ENCODE results near the gene NACC2.

Gene NACC2

DNA sequence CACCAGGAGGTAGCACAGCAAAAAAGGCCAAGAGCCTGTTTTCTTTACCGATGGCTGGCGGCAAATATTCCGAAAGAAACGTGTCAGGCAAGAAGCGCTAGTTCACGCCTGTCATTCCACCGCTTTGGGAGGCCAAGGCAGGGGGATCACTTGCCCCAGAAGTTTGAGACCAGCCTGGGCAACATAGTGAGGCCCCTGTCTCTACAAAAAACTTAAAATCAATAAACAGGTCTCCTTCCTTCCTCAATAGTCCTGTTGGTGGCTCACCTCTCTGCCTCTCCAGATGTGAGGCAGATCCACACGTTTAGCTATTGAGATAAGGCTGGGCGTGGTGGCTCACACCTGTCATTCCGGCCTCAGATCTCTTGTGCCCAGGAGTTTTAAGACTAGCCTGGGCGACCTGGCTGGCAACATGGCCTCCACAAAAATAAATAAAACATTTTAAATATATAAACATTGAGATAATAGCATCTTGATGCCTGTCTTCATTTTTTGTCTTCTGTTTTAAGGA, 24.8 kb upstream of the NACC2 start:
- TF ChIP-seq, protein P1, sequence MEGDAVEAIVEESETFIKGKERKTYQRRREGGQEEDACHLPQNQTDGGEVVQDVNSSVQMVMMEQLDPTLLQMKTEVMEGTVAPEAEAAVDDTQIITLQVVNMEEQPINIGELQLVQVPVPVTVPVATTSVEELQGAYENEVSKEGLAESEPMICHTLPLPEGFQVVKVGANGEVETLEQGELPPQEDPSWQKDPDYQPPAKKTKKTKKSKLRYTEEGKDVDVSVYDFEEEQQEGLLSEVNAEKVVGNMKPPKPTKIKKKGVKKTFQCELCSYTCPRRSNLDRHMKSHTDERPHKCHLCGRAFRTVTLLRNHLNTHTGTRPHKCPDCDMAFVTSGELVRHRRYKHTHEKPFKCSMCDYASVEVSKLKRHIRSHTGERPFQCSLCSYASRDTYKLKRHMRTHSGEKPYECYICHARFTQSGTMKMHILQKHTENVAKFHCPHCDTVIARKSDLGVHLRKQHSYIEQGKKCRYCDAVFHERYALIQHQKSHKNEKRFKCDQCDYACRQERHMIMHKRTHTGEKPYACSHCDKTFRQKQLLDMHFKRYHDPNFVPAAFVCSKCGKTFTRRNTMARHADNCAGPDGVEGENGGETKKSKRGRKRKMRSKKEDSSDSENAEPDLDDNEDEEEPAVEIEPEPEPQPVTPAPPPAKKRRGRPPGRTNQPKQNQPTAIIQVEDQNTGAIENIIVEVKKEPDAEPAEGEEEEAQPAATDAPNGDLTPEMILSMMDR (conservative IDR thresholded peaks at IDR 0.05; ENCODE audit: control insufficient read depth, insufficient read depth, low read depth, low read length), result no peak
- DNase-seq (ENCODE audit: low read depth), result no peak
- H3K4me3 ChIP-seq (ENCODE audit: control insufficient read depth, low read depth, low read length), result peak overlapping the region; percentile 57

DNA sequence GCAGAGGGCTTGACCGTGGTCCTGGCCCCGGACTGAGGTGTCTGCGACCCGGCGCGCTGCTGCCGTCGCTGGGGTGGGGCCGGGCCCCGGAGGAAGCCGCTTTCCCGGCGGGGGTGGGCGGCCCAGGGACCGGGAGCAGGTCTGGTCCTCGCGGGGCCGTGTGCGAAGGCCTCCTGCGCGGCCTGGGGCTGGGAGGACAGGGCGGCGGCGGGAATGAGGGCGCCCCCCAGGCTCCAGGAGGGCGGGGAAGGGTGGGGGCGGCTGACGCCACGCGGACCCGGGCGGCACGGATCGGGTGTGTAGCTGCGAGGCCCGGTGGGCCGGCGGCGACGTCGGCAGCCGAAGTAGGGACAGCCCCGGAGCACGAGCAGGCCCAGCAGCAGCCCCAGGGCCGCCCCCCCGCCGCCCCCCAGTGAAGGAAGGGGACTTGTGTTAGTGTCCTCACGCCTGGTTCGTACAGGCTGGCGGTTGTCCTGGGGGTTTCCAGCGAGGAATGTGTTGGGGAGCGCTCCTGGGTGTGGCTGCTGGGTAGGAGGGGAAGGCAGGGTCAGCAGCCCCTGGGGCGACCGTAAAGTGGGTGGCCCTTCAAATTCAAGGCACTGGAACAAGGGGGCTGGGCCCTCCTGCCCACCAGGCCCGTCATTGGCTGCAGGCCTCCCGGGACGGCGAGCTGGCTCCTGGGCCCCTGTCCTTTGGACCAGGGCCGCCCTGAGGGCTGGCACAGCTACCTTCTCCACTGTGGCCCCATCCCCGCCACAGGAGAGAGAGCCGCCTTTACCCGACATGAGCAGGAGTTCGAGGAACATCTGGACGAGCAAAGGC, 24.2 kb upstream of the NACC2 start:
- peak overlapping the region; percentile 57 for H3K4me3 ChIP-seq (ENCODE audit: control insufficient read depth, low read depth, low read length)
- peak; percentile 30 for DNase-seq (ENCODE audit: low read depth)
- TF ChIP-seq, protein P1 (conservative IDR thresholded peaks at IDR 0.05; ENCODE audit: control insufficient read depth, insufficient read depth, low read depth, low read length), result no peak

DNA sequence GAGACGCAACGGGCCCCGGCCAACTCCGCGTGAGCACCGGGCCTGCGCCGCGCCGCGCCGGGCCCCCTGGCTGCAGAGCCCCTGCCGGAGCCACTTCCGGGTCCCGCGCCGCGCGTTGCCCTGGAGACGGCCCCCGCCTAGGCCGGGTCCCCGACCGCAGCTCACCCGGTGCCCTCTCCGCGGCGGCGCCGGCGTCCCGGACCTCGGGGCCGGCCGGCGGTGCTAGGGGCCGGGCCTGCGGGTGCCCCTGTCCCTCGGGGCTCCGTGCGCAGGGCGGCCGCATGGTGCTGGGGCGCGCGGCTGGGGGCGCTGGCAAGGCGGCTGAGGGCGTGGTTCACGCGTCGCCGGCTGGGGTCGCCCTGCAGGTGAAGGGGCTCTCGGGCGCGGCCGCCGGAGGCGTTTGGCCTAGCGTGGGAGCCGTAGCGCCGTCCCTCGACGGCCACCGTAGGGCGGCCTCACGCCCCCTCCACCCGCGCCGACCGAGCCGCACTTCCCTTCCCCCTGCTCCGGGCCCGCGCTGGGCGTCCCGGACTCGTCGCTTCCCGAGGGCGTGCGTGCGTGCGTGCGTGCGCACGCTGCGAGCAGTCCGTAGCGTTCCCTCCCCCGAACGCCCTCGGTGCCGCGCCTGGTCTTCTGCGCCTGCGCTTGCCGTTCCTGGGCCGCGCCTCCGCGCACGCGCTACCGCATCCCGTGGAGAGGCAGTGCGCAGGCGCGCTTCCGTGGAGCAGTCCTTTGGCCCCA, 23.4 kb upstream of the NACC2 start, which contains the start of gene TMEM250:
Gene TMEM250, minus strand, starts transcription at position 556 of the 741 bp plus-strand sequence. CDS start 1,975 bp downstream, outside the sequence.
- peak within 1 kb of the TSS; percentile 60 for H3K4me3 ChIP-seq (ENCODE audit: control insufficient read depth, low read depth, low read length)
- DNase-seq (ENCODE audit: low read depth), result peak; percentile 95
- TF ChIP-seq, protein P1 (conservative IDR thresholded peaks at IDR 0.05; ENCODE audit: control insufficient read depth, insufficient read depth, low read depth, low read length), result no peak

DNA sequence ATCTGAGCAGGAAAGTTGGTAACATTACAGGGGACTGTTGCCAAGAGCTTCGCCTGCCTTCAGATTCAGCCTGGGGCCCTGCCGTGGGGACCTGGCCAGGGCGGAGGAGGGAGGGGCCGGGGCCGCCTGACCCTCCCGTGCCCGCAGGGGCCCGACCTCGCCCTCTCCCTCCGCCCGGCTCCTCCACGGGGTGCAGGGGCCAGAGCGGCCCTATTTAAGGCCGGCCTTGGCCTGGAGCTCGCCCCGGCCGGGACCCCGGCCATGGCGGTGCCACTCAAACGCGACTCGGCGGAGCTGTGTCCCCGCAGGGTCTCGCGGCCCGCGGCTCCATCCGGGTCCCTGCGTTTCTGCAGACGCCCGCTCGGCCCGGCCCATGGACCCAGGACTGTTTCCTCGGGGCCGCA, 22.8 kb upstream of the NACC2 start:
- DNase-seq (ENCODE audit: low read depth), result no peak
- H3K4me3 ChIP-seq (ENCODE audit: control insufficient read depth, low read depth, low read length), result peak overlapping the region; percentile 60
- TF ChIP-seq, protein P1 (conservative IDR thresholded peaks at IDR 0.05; ENCODE audit: control insufficient read depth, insufficient read depth, low read depth, low read length), result no peak

DNA sequence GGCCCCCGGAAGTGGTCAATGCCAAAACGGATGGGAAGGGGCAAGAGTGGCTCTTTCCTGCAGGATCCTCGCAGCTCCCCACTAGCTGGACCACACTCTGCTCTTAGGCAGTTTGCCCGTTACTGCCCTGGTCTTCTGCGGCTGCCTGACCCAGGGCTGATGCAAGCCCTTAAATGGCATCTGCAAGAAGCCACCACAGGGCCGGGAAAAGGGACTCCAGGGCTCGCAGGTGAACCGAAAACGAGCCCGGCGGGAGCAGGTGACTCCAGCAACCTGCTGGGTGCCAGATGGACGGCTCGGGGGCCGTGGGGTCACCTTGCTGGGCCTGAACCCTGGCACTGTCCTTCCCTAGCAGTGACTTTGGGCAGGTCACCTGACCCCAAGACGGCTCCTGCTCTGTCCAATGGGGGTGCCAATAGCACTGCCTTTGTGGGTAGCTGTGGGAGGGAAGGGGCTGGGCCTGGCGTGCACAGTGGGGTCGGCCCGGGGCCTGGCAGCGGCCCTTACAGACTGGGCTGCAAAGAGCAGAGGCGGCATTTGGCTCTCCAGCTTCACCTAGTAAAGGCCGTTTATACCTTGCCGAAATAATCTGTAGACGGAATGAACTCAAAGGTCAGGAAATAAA, 22.3 kb upstream of the NACC2 start:
- TF ChIP-seq, protein P1 (conservative IDR thresholded peaks at IDR 0.05; ENCODE audit: control insufficient read depth, insufficient read depth, low read depth, low read length), result no peak
- H3K4me3 ChIP-seq (ENCODE audit: control insufficient read depth, low read depth, low read length), result peak overlapping the region; percentile 60
- no peak for DNase-seq (ENCODE audit: low read depth)

DNA sequence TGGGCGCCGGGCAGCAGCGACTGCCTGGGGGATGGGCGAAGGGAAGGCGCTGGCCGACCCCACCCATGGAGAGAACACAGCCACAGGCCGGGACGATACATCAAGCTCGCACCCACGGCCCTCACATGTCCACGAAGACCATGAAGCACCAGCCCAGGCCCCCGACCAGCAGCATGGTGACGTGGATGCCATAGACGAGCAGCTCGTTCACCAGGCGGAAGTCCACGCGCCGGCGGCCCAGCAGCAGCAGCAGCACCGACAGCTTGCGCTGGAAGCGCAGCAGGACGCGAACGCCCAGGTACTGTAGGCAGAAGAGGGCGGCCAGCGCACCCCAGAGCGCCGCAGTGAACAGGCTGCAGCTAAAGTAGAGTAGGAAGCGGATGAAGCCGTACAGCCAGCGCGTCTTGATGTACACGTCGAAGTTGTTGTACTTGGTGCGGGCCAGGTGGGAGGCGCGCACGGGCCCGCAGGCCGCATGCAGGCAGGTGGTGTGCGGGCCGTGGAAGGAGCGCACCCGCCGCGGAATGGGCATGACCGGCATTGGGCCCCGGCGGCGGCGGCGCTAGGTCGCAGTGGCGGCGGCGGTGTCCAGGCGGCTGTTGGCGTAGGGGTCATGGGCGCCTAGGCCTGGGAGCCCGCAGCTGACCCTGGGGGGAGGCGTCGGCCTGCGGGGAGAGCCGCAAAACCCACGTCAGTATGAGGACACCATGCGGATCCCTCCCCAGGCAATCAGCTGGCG, 21.4 kb upstream of the NACC2 start:
- H3K4me3 ChIP-seq (ENCODE audit: control insufficient read depth, low read depth, low read length), result no peak overlapping the region
- no peak for DNase-seq (ENCODE audit: low read depth)
- TF ChIP-seq, protein P1 (conservative IDR thresholded peaks at IDR 0.05; ENCODE audit: control insufficient read depth, insufficient read depth, low read depth, low read length), result no peak

Measured in fibroblast of mammary gland (primary cell).